Measurements from ENCODE around the gene MEPCE. TPM values are rescaled to one million over a fixed set of nuclear protein-coding genes. Genes with fewer than 3 reads are reported as not detected.

Gene MEPCE
- total and polyA plus RNA-seq, 9 of the 15 experiments (the other 6 are each of a cell fraction or from before 2014, with no cell fraction given) = 10.9 to 76.3 (median 44.1) TPM

DNA sequence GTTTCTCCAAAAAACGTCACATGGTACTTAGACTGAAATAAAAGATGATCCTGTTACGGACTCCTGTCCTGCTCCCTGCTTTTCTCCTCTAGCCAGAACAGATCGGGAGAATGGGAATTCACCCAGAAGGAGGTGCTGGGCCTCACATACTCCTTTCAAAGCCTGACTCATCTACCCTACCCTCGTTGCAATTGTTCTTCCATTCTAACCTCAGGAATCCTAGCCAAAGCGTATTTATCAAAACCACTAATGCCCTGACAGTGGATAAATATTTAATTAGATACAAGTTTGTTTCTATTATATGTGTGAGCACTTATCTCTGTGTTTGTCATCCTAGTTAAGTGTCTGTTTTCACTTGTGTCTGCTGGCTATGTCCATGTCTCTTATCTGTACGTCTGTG is 22.9 kb upstream of the MEPCE start:
- no peak overlapping the region for H3K4me3 ChIP-seq
- no peak overlapping the region for H3K4me2 ChIP-seq (ENCODE audit: insufficient read depth, low read length)
- in situ Hi-C loops (cut with MboI) (no loop called here), intact Hi-C loops (cut with micrococcal nuclease) (loop anchor here (2.0 to 10.0 kb wide), 3 partner anchors 34 to 318 kb away; partner anchors contain the start of genes EPO and PILRA)
- H3K36me3 ChIP-seq (ENCODE audit: control insufficient read depth, insufficient read depth, low read length) = no peaks in the 10 kb centered on the region
- no peaks in the 10 kb centered on the region for H3K9me1 ChIP-seq (ENCODE audit: control insufficient read depth, insufficient read depth, low read length)
- FAIRE-seq (no peak), DNase-seq (ENCODE audit: extremely low read depth in 1 of 4, low spot score in 3 of 4) (no peak), ATAC-seq (no peak)
- TF ChIP-seq MYBL2 (IDR thresholded peaks at IDR 0.05; ENCODE audit: low read depth) (no peak), MYBL2 (CRISPR knock-in tag; IDR thresholded peaks at IDR 0.05; ENCODE audit: borderline replicate concordance) (no peak), EGR1 (conservative IDR thresholded peaks at IDR 0.05) (no peak), NCOA6 (IDR thresholded peaks at IDR 0.05) (no peak), BCL6 (CRISPR knock-in tag; IDR thresholded peaks at IDR 0.05) (no peak), RBM34 (IDR thresholded peaks at IDR 0.05; ENCODE audit: borderline replicate concordance, insufficient read depth, low read length) (no peak), SIX5 (IDR thresholded peaks at IDR 0.05; ENCODE audit: borderline replicate concordance in 1 of 2, insufficient read depth in 1 of 2, low read depth in 1 of 2, low read length in 2 of 2) (no peak), ZNF174 (CRISPR knock-in tag; IDR thresholded peaks at IDR 0.05) (no peak), GATAD2A (IDR thresholded peaks at IDR 0.05) (no peak), SUPT5H (IDR thresholded peaks at IDR 0.05) (no peak), MTA3 (IDR thresholded peaks at IDR 0.05; ENCODE audit: borderline replicate concordance) (no peak), HCFC1 (IDR thresholded peaks at IDR 0.05; ENCODE audit: low read depth, low read length) (no peak), THRAP3 (IDR thresholded peaks at IDR 0.05; ENCODE audit: borderline replicate concordance) (no peak), HDAC8 (tag; IDR thresholded peaks at IDR 0.05) (no peak)
- TF ChIP-seq, protein P1, sequence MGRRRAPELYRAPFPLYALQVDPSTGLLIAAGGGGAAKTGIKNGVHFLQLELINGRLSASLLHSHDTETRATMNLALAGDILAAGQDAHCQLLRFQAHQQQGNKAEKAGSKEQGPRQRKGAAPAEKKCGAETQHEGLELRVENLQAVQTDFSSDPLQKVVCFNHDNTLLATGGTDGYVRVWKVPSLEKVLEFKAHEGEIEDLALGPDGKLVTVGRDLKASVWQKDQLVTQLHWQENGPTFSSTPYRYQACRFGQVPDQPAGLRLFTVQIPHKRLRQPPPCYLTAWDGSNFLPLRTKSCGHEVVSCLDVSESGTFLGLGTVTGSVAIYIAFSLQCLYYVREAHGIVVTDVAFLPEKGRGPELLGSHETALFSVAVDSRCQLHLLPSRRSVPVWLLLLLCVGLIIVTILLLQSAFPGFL (CRISPR knock-in tag; IDR thresholded peaks at IDR 0.05) = no peak
- TF ChIP-seq, protein P2, sequence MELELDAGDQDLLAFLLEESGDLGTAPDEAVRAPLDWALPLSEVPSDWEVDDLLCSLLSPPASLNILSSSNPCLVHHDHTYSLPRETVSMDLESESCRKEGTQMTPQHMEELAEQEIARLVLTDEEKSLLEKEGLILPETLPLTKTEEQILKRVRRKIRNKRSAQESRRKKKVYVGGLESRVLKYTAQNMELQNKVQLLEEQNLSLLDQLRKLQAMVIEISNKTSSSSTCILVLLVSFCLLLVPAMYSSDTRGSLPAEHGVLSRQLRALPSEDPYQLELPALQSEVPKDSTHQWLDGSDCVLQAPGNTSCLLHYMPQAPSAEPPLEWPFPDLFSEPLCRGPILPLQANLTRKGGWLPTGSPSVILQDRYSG (tag; conservative IDR thresholded peaks at IDR 0.05; ENCODE audit: low read depth) = no peak
- TF ChIP-seq, protein P3, sequence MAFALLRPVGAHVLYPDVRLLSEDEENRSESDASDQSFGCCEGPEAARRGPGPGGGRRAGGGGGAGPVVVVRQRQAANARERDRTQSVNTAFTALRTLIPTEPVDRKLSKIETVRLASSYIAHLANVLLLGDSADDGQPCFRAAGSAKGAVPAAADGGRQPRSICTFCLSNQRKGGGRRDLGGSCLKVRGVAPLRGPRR (CRISPR knock-in tag; IDR thresholded peaks at IDR 0.05) = no peak
- 7% methylated on average over 6 of the region's 6 CpGs for WGBS (ENCODE audit: insufficient coverage, low coverage, missing lambda C conversion rate)
- no peak overlapping the region for H2AFZ ChIP-seq (ENCODE audit: low read depth, low read length)
- peaks cover 4 to 5% of the 10 kb centered on the region in 2 experiments; a peak in 1 of 5 replicates for H3K4me1 ChIP-seq (replicated peaks in 1 of 2; ENCODE audit: control insufficient read depth in 2 of 2, insufficient read depth in 2 of 2, low read length in 2 of 2)
- no peaks in the 10 kb centered on the region for H3K9me3 ChIP-seq (replicated peaks; ENCODE audit: control insufficient read depth, insufficient read depth, low read depth, low read length)
- BruUV-seq (replicated peaks) = no TSS peak
- H4K20me1 ChIP-seq (replicated peaks; ENCODE audit: control insufficient read depth, insufficient read depth, low read length) = no peaks in the 10 kb centered on the region; the same call in 1 of the 2 replicates
- H3K9ac ChIP-seq (ENCODE audit: insufficient read depth in 1 of 2, low read depth in 2 of 2, low read length in 2 of 2) = no peak overlapping the region
- peaks cover 24 to 33% of the 10 kb centered on the region in 2 experiments for H3K27me3 ChIP-seq (ENCODE audit: control insufficient read depth in 2 of 2, insufficient read depth in 2 of 2, low read length in 2 of 2)
- H3K27ac ChIP-seq (ENCODE audit: extremely low read depth, low read depth, low read length) = no peak overlapping the region
- CTCF ChIA-PET (ENCODE audit: low intra/inter-chr PET ratio) = interaction anchor here (0.8 to 1.2 kb wide), 2 partner anchors 44 to 494 kb away, joined by 3 to 4 read pairs; no protein-coding TSS in a partner anchor
- H3K79me2 ChIP-seq (ENCODE audit: control insufficient read depth, insufficient read depth, low read length) = no peaks in the 10 kb centered on the region
- POLR2A ChIA-PET = interaction anchor here (0.8 to 2.4 kb wide), 3 partner anchors 22 to 326 kb away, joined by 3 to 13 read pairs (median 3); partner anchors contain the start of genes MEPCE and ZCWPW1
